GM10248 (cell line): ENCODE results near the gene MAP3K3.

ENCODE experiments used
- CTCF ChIA-PET: fragments of 300-600 bp; sonication (Branson Sonifier 250); formaldehyde crosslinking; extraction: SDS; loops from one replicate; lab custom pipeline; 2021; ENCODE audit warnings: antibody characterized with exemption; lab: Yijun Ruan, JAX
- POLR2A ChIA-PET: fragments of 350-650 bp; sonication (Branson Sonifier 250); formaldehyde crosslinking; extraction: SDS; loops from one replicate; lab custom pipeline; 2020; ENCODE audit warnings: antibody characterized with exemption; lab: Yijun Ruan, JAX
- DNase-seq: peaks from one replicate; pipeline ENCODE4 v3.0.0; 2012; ENCODE audit errors: extremely low spot score
- TF ChIP-seq, protein P1 (sequence below): IDR thresholded peaks from 2 replicates; pipeline ENCODE4 v1.5.1; 2012; ENCODE audit warnings: mild to moderate bottlenecking, low read depth; ENCODE audit errors: extremely low read depth, missing control alignments, control extremely low read depth

The MAP3K3 gene

DNA sequence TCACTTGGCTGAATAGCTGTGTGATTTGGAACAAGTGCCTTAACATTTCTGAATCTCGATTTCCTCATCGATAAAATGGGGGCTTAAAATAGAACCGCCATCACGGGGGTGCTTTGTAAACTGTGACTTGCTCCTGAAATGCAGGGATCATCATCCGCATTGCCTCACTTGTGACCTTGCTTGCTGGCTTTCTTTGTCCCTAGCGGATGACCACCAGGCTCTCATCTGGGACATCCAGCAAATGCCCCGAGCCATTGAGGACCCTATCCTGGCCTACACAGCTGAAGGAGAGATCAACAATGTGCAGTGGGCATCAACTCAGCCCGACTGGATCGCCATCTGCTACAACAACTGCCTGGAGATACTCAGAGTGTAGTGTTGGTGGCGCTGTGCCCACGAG lies 33.4 kb upstream of the MAP3K3 start:
- DNase-seq, result no peak
- TF ChIP-seq, protein P1, sequence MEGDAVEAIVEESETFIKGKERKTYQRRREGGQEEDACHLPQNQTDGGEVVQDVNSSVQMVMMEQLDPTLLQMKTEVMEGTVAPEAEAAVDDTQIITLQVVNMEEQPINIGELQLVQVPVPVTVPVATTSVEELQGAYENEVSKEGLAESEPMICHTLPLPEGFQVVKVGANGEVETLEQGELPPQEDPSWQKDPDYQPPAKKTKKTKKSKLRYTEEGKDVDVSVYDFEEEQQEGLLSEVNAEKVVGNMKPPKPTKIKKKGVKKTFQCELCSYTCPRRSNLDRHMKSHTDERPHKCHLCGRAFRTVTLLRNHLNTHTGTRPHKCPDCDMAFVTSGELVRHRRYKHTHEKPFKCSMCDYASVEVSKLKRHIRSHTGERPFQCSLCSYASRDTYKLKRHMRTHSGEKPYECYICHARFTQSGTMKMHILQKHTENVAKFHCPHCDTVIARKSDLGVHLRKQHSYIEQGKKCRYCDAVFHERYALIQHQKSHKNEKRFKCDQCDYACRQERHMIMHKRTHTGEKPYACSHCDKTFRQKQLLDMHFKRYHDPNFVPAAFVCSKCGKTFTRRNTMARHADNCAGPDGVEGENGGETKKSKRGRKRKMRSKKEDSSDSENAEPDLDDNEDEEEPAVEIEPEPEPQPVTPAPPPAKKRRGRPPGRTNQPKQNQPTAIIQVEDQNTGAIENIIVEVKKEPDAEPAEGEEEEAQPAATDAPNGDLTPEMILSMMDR, result no peak
- ChIA-PET POLR2A (no interaction called here), CTCF (interaction anchor here (1.7 kb wide), 1 partner anchor 23 kb away, joined by 3 read pairs; no protein-coding TSS in a partner anchor)

DNA sequence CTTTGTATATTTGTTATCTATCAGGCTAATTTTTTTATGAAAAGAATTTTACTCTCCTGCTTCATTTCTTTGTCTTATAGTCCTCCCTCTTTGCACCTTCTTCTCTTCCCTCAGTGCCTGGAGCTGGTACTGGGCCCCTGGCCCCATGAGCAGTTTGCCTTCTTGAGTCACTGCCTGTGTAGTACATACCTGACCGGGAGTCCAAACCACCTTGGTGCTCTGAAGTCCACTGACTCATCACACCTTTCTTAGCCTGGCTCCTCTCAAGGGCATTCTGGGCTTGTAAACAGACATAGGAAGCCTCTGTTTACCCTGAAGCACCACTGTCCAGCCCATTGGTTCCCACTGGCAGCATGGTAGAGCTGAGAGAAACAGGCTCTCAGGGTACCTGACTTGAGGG lies 32.6 kb upstream of the MAP3K3 start:
- TF ChIP-seq, protein P1, result no peak
- POLR2A ChIA-PET, result no interaction called here
- DNase-seq, result no peak
- CTCF ChIA-PET, result no interaction called here

DNA sequence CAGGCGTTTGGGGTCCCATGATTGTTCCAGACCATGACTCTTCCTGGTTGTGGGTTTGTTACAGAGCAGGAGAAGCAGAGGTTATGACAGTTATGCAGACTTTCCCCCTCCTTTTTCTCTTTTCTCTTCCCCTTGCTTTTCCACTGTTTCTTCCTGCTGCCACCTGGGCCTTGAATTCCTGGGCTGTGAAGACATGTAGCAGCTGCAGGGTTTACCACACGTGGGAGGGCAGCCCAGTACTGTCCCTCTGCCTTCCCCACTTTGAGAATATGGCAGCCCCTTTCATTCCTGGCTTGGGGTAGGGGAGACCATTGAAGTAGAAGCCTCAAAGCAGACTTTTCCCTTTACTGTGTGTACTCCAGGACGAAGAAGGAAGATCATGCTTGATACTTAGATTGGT lies 29.4 kb upstream of the MAP3K3 start:
- POLR2A ChIA-PET, result no interaction called here
- CTCF ChIA-PET, result interaction anchor here (1.1 to 1.9 kb wide), 3 partner anchors 10 to 167 kb away, joined by 4 to 11 read pairs (median 5); no protein-coding TSS in a partner anchor
- TF ChIP-seq, protein P1, result no peak
- no peak for DNase-seq

DNA sequence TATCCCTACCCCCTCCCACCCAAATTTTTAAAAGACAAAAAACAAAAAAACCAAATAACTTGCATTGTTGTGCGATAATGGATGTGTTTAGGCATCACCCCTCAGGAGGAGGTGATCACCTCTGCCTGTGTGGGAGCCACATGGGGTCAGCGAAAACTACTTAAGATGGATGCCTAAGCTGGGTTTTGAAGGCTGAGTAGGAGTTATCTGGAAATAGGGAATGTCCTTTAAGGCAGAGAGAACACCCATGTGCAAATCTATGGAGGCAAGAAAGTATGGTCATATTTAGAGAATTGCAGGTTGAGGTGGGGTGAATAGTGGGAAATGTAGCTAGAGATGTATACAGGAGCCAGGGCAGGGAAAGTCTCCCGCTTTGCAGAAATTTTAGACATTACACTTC lies 27.1 kb upstream of the MAP3K3 start:
- ChIA-PET CTCF (no interaction called here), POLR2A (no interaction called here)
- DNase-seq, result no peak
- TF ChIP-seq, protein P1, result no peak

DNA sequence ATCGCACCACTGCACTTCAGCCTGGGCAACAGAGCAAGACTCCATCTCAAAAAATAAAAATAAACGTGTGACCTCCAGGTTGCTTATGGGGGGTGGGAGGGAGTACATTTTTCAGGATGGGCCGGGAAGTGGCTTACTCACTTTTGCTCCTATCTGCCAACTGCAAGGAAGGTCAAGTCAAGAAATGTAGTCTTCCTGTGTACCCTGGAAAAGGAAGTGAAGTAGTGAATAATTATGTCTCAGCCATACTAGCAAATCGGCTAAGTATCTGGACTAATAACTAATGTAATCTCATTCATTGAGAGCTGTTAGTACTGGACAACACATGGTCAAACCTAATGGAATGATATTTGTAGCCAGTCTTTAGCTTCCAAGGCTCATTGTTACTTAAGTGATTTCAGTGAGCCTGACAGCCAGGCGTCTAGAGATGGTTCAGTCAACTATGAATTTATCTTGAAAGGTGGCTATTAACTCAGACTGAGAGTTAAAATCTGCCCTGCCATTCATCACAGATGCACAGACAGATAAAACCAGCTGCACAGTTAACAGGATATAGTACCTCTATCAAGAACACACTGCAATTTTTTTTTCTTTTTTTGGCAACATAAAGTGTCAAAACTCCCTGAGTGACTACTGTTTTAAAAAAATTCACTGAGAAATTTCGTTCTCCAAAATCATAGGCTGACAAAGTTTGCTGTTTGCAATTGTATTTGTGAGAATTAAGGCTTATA lies 25.2 kb upstream of the MAP3K3 start:
- DNase-seq, result no peak
- TF ChIP-seq, protein P1, result no peak
- ChIA-PET CTCF (interaction anchor here (0.7 to 1.3 kb wide), 2 partner anchors 15 kb away, joined by 3 to 4 read pairs; no protein-coding TSS in a partner anchor), POLR2A (no interaction called here)

DNA sequence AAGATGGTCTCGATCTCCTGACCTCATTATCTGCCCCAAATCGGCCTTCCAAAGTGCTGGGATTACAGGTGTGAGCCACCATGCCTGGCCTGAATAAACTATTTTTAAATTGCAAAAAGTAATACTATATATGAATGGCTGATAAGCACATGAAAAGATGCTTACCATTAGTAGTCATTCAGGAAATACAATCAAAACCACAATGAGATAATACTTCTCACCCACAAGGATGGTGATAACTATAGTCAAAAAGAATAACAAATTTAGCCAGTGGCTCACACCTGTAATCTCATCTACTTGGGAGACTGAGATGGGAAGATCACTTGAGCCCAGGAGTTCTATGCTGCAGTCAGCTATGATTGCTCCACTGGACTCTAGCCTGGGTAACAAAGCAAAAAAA lies 23.9 kb upstream of the MAP3K3 start:
- POLR2A ChIA-PET, result no interaction called here
- TF ChIP-seq, protein P1, result no peak
- no peak for DNase-seq
- CTCF ChIA-PET, result interaction anchor here (1.3 kb wide), 1 partner anchor 13 kb away, joined by 3 read pairs; no protein-coding TSS in a partner anchor
